H9 (cell line): ENCODE data around the gene DHX36. TPM values are rescaled to one million over a fixed set of nuclear protein-coding genes. Genes with fewer than 3 reads are reported as not detected.

ENCODE experiments used
- DNase-seq: peaks from one replicate; pipeline ENCODE4 v3.0.0-alpha.2; 2017
- H2AFZ ChIP-seq: one replicate; pipeline ENCODE4 v1.6.1; 2013; ENCODE audit warnings: mild to moderate bottlenecking, low read length, control low read depth, moderate library complexity
- H2AK5ac ChIP-seq: 2 replicates; pipeline ENCODE4 v1.6.1; 2013; ENCODE audit warnings: low read length, control low read depth, mixed read lengths; ENCODE audit not compliant: insufficient read length
- H2BK120ac ChIP-seq: one replicate; pipeline ENCODE4 v1.6.1; 2013; ENCODE audit warnings: low read depth, mild to moderate bottlenecking, low read length, control low read depth, inconsistent platforms; ENCODE audit not compliant: poor library complexity, severe bottlenecking
- H2BK12ac ChIP-seq: 2 replicates; pipeline ENCODE4 v1.6.1; 2013; ENCODE audit warnings: low read length, control low read depth, mixed read lengths, low read depth; ENCODE audit not compliant: insufficient read length
- H2BK15ac ChIP-seq: 2 replicates; pipeline ENCODE4 v1.6.1; 2013; ENCODE audit warnings: low read depth, low read length, control low read depth
- H2BK20ac ChIP-seq: one replicate; pipeline ENCODE4 v1.6.1; 2013; ENCODE audit warnings: low read depth, mild to moderate bottlenecking, low read length, control low read depth, inconsistent platforms; ENCODE audit not compliant: poor library complexity, severe bottlenecking
- H2BK5ac ChIP-seq: 2 replicates; pipeline ENCODE4 v1.6.1; 2013; ENCODE audit warnings: low read length, control low read depth, mixed read lengths; ENCODE audit not compliant: insufficient read length
- H3K14ac ChIP-seq: 2 replicates; pipeline ENCODE4 v1.6.1; 2013; ENCODE audit warnings: low read length, control low read depth; ENCODE audit not compliant: insufficient read depth
- H3K18ac ChIP-seq: 2 replicates; pipeline ENCODE4 v1.6.1; 2013; ENCODE audit warnings: low read depth, mild to moderate bottlenecking, mixed read lengths, low read length, control low read depth; ENCODE audit not compliant: insufficient read length
- H3K23ac ChIP-seq: 2 replicates; pipeline ENCODE4 v1.6.1; 2013; ENCODE audit warnings: low read length, control low read depth, mixed read lengths, low read depth; ENCODE audit not compliant: insufficient read length
- H3K23me2 ChIP-seq: 2 replicates; pipeline ENCODE4 v1.6.1; 2013; ENCODE audit warnings: low read depth, mild to moderate bottlenecking, mixed read lengths, low read length, control low read depth; ENCODE audit not compliant: insufficient read length, poor library complexity, severe bottlenecking
- H3K27ac ChIP-seq: 2 replicates; pipeline ENCODE4 v1.5.1; 2013; ENCODE audit warnings: low read length, control low read depth, mixed read lengths, low read depth; ENCODE audit not compliant: insufficient read length
- H3K27me3 ChIP-seq: 2 replicates; pipeline ENCODE4 v1.6.1; 2013; ENCODE audit warnings: low read length, control low read depth, inconsistent platforms; ENCODE audit not compliant: insufficient read depth
- H3K4ac ChIP-seq: 2 replicates; pipeline ENCODE4 v1.6.1; 2013; ENCODE audit warnings: low read depth, mild to moderate bottlenecking, control low read depth, inconsistent platforms, low read length, moderate library complexity
- H3K4me1 ChIP-seq: 2 replicates; pipeline ENCODE4 v1.6.1; 2013; ENCODE audit warnings: low read length, control low read depth, inconsistent platforms; ENCODE audit not compliant: insufficient read depth
- H3K4me2 ChIP-seq: 2 replicates; pipeline ENCODE4 v1.6.1; 2013; ENCODE audit warnings: low read length, control low read depth, mixed read lengths; ENCODE audit not compliant: insufficient read length, insufficient read depth
- H3K56ac ChIP-seq: 2 replicates; pipeline ENCODE4 v1.6.1; 2013; ENCODE audit warnings: low read depth, mild to moderate bottlenecking, mixed read lengths, low read length, control low read depth; ENCODE audit not compliant: insufficient read length
- H3K79me1 ChIP-seq: 2 replicates; pipeline ENCODE4 v1.6.1; 2013; ENCODE audit warnings: low read depth, mild to moderate bottlenecking, moderate library complexity, low read length, control low read depth, inconsistent platforms; ENCODE audit not compliant: insufficient read depth, poor library complexity, severe bottlenecking
- H3K79me2 ChIP-seq: 2 replicates; pipeline ENCODE4 v1.6.1; 2013; ENCODE audit warnings: low read length, control low read depth, inconsistent platforms; ENCODE audit not compliant: insufficient read depth
- H3K9ac ChIP-seq: 2 replicates; pipeline ENCODE4 v1.6.1; 2013; ENCODE audit warnings: low read length, control low read depth, mixed read lengths; ENCODE audit not compliant: insufficient read length; ENCODE audit errors: extremely low read depth
- H3K9me3 ChIP-seq: one replicate; pipeline ENCODE4 v1.6.1; 2013; ENCODE audit warnings: low read depth, low read length, inconsistent platforms; ENCODE audit not compliant: control insufficient read depth
- H3T11ph ChIP-seq: one replicate; pipeline ENCODE4 v1.6.1; 2013; ENCODE audit warnings: mild to moderate bottlenecking, low read length, control low read depth, inconsistent platforms
- H4K20me1 ChIP-seq: one replicate; pipeline ENCODE4 v1.6.1; 2013; ENCODE audit not compliant: control insufficient read depth, insufficient read length, insufficient read depth
- H4K5ac ChIP-seq: 2 replicates; pipeline ENCODE4 v1.6.1; 2013; ENCODE audit warnings: low read depth, mild to moderate bottlenecking, mixed read lengths, low read length, control low read depth; ENCODE audit not compliant: insufficient read length
- H4K8ac ChIP-seq: replicated peaks from 2 replicates; pipeline ENCODE4 v1.6.1; 2013; ENCODE audit warnings: low read length, control low read depth, mixed read lengths, low read depth; ENCODE audit not compliant: insufficient read length
- H4K91ac ChIP-seq: 2 replicates; pipeline ENCODE4 v1.6.1; 2013; ENCODE audit warnings: low read depth, mild to moderate bottlenecking, moderate library complexity, mixed read lengths, low read length, control low read depth; ENCODE audit not compliant: insufficient read length
- H3K27ac Mint-ChIP-seq, 3 experiments: 2 replicates in 2 of 3; 3 replicates in 1 of 3; pipeline ENCODE4 v1.8.0; 2020 to 2021; ENCODE audit warnings: mixed read lengths in 3 of 3, mild to moderate bottlenecking in 1 of 3, moderate library complexity in 1 of 3
- H3K27me3 Mint-ChIP-seq: 2 replicates; pipeline ENCODE4 v1.8.0; 2021; ENCODE audit warnings: low read depth, mild to moderate bottlenecking, moderate library complexity, mixed read lengths
- H3K36me3 Mint-ChIP-seq, 3 experiments: 2 replicates in 2 of 3; 3 replicates in 1 of 3; pipeline ENCODE4 v1.8.0; 2020 to 2021; ENCODE audit warnings: low read depth in 3 of 3, mixed read lengths in 3 of 3; ENCODE audit not compliant: insufficient read depth in 1 of 3
- H3K4me1 Mint-ChIP-seq, 2 experiments: 2 replicates each; pipeline ENCODE4 v1.8.0; 2020; ENCODE audit warnings: mixed read lengths in 2 of 2
- H3K4me3 Mint-ChIP-seq, 2 experiments: 2 replicates in 1 of 2; 3 replicates in 1 of 2; pipeline ENCODE4 v1.8.0; 2020 to 2021; ENCODE audit warnings: mild to moderate bottlenecking in 2 of 2, mixed read lengths in 2 of 2, moderate library complexity in 1 of 2
- H3K9me3 Mint-ChIP-seq, 2 experiments: 2 replicates in 1 of 2; 3 replicates in 1 of 2; pipeline ENCODE4 v1.8.0; 2020; ENCODE audit warnings: mild to moderate bottlenecking in 2 of 2, mixed read lengths in 2 of 2, moderate library complexity in 1 of 2
- CTCF ChIP-seq: fragments of 200-600 bp; sonication (generic); conservative IDR thresholded peaks from 3 replicates; pipeline ENCODE4 v1.8.0; 2021; ENCODE audit warnings: antibody characterized with exemption, mild to moderate bottlenecking
- WGBS: extraction: QIAGEN DNeasy Blood & Tissue Kit; methylation state at CpG from one replicate; pipeline ENCODE4 v1.1.7; 2013; ENCODE audit warnings: missing lambda C conversion rate, low lambda C conversion rate, mixed read lengths; ENCODE audit not compliant: insufficient read length; ENCODE audit errors: extremely low coverage; 5-methylcytosine and 5-hydroxymethylcytosine counted together
- total RNA-seq: library from RNA; stranded (reverse); gene quantifications from 2 replicates; pipeline ENCODE4 v1.2.1, GENCODE V29; 2021

The DHX36 gene
- total RNA-seq, 1 experiment from 2014 or later = 103 TPM

- H2BK120ac ChIP-seq = no peak overlapping the region
Observed at GRCh38 chr3:154290187-154290586, 34.1 kb downstream of the DHX36 start.

More at GRCh38 chr3:154290187-154290586, 34.1 kb downstream of the DHX36 start:
- Histone ChIP-seq H2BK15ac (no peak overlapping the region), H3K4ac (no peak overlapping the region), H4K20me1 (no peaks in the 10 kb centered on the region), H2BK12ac (no peak overlapping the region), H2BK5ac (no peak overlapping the region), H2BK20ac (no peak overlapping the region), H2AFZ (no peak overlapping the region), H3T11ph (no peak overlapping the region), H3K23ac (no peak overlapping the region), H4K8ac (no peak overlapping the region), H3K14ac (no peak overlapping the region), H2AK5ac (no peak overlapping the region), H3K9ac (no peak overlapping the region), H3K27ac (no peak overlapping the region), H3K27me3 (no peaks in the 10 kb centered on the region), H3K4me1 (no peaks in the 10 kb centered on the region), H3K18ac (no peak overlapping the region), H3K79me2 (no peaks in the 10 kb centered on the region), H4K91ac (no peak overlapping the region), H3K9me3 (no peaks in the 10 kb centered on the region), H3K23me2 (no peaks in the 10 kb centered on the region), H3K4me2 (no peak overlapping the region), H3K79me1 (no peaks in the 10 kb centered on the region), H3K56ac (no peak overlapping the region), H4K5ac (no peak overlapping the region)
- no peaks in the 10 kb centered on the region for H3K27me3 Mint-ChIP-seq
- no peak overlapping the region for H3K27ac Mint-ChIP-seq
- H3K4me1 Mint-ChIP-seq = no peaks in the 10 kb centered on the region
- no peaks in the 10 kb centered on the region for H3K9me3 Mint-ChIP-seq
- DNase-seq = no peak
- H3K36me3 Mint-ChIP-seq = peaks cover 32 to 80% (median 77%) of the 10 kb centered on the region in 3 experiments; a peak in 6 of 7 replicates
- H3K4me3 Mint-ChIP-seq = no peak overlapping the region
- no peak for TF ChIP-seq CTCF
- WGBS = no CpG with 5 or more reads among the region's 5 CpGs
